GM18511 (cell line): Measurements from ENCODE around the gene IL17RE.
"Not testable (repeated sequence)": the region's sequence is repeated elsewhere in the genome, so short reads cannot be mapped to it uniquely, and the experiment has no call there.

Experiments used
- ATAC-seq: cut with Tn5 transposase; IDR thresholded peaks from one replicate; pipeline ENCODE4 v1.9.1; 2021; ENCODE audit warnings: mild to moderate bottlenecking, moderate library complexity; ENCODE audit not compliant: unreplicated experiment

Gene IL17RE

DNA sequence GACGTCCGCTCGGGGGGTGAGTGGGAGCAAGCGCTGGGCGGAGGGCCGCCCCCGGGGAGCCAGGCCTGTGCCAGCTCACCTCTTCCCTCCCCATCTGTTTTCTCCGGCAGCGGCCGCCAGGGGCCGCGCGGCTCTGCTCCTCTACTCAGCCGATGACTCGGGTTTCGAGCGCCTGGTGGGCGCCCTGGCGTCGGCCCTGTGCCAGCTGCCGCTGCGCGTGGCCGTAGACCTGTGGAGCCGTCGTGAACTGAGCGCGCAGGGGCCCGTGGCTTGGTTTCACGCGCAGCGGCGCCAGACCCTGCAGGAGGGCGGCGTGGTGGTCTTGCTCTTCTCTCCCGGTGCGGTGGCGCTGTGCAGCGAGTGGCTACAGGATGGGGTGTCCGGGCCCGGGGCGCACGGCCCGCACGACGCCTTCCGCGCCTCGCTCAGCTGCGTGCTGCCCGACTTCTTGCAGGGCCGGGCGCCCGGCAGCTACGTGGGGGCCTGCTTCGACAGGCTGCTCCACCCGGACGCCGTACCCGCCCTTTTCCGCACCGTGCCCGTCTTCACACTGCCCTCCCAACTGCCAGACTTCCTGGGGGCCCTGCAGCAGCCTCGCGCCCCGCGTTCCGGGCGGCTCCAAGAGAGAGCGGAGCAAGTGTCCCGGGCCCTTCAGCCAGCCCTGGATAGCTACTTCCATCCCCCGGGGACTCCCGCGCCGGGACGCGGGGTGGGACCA is 30.4 kb downstream of the IL17RE start:
- peak; percentile 66 for ATAC-seq

DNA sequence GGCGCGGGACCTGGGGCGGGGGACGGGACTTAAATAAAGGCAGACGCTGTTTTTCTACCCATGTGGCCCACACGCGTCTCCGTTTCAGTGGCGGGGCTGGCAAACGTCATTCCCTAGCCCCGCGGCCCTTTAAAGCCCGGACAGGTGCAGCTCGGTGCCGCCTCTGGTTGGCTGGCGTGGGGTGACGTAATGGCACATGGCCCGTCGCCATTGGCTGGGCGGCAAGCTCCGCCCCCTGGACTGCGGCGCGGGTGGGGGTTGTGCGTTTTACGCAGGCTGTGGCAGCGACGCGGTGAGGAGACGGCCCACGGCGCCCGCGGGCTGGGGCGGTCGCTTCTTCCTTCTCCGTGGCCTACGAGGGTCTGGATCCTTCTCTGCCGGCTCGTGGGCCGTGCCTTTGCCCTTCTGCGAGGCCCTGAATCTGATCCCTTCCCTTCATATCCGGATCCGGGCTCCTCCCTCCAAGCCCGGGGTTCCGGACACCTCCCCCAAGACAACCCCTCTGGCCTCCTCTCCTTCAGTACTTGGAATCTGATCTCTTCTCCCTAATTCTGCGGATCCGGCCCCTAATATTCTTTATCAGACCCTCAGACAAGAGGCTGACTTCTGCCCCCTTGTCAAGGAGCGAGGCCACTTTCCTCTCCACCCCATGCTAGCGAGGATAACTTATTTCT is 31.1 kb downstream of the IL17RE start, which contains the start of gene CRELD1:
CRELD1 (plus strand) TSS at position 274 of the 674 bp plus-strand sequence. CDS start 605 bp downstream, outside the sequence.
- ATAC-seq, result peak; percentile 91

DNA sequence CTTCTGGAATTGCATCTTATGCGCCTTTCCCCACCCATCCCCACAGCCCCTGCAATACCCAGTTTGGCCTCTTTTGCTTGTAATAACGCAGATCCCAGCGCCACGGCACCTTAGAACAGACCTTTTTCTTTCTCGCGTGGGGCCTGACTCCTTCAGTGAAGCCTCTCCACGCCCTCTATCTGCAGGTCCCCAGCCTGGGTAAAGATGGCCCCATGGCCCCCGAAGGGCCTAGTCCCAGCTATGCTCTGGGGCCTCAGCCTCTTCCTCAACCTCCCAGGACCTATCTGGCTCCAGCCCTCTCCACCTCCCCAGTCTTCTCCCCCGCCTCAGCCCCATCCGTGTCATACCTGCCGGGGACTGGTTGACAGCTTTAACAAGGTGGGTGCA is 31.6 kb downstream of the IL17RE start:
- ATAC-seq, result no peak

DNA sequence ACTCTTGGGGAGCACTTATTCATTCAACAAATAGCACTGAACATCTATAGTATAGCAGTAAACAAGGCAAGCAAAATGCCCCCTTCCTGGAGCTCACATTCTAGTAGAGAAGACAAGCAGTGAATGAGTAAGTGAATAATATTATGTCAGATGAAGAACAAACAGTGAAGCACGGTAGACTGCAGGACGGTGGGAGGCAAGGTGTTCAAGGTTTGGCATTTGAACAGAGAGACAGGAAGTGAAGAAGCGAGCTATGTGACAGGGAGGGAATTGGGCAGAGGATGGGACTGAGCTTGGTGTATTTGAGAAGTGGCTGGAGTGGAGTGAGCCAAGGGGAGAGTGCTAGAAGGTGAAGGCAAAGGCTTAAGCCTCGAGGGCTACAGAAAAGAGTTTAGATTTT is 32.3 kb downstream of the IL17RE start:
- ATAC-seq, result no peak

DNA sequence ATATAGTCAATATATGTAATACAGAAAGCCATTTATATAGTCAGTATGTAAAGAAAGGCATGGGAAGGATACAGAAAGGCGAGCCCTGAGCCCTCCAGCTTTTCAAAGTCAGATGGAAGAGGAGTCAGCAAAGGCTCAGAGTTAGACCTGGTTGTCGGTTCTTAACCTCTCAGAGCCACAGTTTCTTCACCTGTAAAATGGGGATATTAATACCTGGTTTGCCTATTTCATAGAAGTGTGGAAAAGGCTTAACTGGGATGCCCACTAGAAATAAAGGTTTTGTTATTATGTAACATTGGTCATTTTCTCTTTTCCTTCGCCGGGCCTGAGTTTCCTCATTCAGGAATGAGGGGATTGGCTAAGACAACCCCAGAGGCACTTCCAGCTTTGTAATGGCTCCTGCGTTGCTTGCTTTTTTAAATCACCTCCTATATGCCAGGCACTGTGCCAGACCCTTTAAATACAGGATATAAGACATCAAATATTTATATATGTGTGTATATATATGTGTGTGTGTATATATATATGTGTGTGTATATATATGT is 33.4 kb downstream of the IL17RE start:
- ATAC-seq, result no peak

DNA sequence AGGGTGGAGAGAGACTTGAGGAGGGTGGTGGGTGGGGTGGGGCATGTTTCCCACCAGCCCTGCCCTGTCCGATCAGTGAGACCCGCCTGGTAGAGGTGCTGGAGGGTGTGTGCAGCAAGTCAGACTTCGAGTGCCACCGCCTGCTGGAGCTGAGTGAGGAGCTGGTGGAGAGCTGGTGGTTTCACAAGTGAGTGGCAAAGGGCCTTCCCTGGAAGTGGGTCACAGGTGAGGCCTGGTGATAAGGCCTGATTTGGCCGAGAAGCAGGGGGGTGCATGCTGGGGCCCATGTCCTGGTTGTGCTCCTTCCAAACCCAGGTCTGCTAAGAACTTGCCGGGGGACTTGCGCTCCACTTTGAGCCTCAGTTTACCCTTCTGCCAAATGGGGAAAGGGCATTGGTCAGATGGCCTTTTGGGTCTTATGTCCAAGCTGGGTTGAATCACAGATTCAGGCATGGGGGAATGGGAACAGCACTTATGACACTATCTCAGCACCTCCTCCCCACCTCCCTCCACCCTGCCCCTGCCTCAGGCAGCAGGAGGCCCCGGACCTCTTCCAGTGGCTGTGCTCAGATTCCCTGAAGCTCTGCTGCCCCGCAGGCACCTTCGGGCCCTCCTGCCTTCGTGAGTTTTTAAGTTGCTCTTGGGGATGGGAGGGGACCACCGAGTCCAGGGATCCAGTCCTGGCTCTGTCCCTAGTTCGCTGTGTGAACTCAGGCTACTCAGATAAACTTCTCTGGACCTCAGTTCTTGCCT is 35.0 kb downstream of the IL17RE start:
- no peak for ATAC-seq

DNA sequence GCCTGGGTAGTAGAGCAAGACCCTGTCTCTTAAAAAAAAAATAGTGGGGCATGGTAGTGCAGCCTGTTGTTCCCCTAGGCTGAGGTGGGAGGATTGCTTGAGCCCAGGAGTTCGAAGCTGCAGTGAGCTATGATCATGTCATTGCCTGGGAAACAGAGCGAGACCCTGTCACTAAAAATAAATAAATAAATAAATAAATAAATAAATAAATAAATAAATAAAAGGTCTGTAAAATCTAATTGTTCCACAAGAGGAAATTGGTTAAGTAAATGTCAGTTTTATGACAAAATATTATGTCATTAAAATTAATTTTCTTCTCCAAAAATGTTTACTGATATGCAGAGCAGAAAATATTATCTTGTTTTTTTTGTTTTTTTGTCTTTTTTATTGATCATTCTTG is 36.3 kb downstream of the IL17RE start:
- ATAC-seq, result no peak

DNA sequence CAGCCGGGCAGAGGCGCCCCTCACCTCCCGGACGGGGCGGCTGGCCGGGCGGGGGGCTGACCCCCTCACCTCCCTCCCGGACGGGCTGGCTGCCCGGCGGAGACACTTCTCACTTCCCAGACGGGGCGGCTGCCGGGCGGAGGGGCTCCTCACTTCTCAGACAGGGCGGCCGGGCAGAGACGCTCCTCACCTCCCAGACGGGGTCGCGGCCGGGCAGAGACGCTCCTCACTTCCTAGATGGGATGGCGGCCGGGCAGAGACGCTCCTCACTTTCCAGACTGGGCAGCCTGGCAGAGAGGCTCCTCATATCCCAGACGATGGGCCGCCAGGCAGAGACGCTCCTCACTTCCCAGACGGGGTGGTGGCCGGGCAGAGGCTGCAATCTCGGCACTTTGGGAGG is 37.3 kb downstream of the IL17RE start:
- ATAC-seq, result not testable (repeated sequence)

DNA sequence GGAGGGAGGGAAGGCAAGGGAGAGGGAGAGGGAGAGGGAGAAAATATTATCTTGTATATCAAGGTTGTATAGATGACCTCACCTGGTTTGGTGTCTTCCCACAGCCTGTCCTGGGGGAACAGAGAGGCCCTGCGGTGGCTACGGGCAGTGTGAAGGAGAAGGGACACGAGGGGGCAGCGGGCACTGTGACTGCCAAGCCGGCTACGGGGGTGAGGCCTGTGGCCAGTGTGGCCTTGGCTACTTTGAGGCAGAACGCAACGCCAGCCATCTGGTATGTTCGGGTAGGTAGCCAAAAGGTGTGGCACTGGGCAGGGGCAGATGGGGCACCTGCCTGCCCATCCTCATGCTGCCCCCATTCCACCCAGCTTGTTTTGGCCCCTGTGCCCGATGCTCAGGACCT is 38.1 kb downstream of the IL17RE start:
- no peak for ATAC-seq

DNA sequence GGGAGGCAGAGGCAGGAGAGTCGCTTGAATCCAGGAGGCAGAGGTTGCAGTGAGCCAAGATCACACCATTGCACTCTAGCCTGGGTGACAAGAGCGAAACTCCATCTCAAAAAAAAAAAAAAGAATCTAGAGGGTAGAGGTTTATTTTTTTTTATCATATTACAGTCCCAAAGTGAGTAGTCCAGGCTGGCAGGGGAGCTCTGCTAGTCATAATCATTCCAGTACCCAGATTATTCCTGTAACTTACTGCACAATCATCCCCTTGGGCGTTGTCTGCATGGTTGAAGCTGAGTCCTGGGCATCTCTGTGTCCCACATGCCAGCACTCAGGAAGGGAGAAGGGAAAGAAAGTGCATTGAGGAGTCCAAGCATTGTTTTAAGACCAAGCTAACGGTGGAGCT is 39.5 kb downstream of the IL17RE start:
- ATAC-seq, result no peak

DNA sequence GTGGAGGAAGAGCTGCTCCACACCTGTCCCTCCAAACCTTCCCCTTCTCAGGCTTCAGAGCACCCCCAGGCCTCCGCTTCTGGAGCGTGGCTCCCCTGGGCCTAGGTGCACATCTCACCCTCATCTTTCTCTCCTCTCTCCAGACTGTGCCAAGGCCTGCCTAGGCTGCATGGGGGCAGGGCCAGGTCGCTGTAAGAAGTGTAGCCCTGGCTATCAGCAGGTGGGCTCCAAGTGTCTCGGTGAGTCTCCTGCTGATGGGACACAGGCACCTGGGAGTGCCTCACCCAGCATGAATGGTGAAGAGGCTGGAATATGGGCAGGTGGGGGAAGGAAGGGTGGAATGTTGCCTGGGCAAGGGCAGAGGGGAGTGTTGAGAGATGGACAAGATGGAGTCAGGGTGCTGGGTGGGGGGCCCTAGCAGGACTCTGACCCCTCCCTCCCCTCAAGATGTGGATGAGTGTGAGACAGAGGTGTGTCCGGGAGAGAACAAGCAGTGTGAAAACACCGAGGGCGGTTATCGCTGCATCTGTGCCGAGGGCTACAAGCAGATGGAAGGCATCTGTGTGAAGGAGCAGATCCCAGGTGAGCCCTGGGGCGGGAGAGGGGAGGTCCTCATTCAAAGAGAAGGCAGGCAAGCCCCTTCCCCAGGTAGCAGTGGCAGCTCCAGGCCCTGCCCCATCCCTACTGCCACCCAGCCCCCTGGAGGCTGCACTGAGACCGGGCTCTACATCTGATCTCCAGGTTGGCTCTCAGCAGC is 40.5 kb downstream of the IL17RE start:
- no peak for ATAC-seq

DNA sequence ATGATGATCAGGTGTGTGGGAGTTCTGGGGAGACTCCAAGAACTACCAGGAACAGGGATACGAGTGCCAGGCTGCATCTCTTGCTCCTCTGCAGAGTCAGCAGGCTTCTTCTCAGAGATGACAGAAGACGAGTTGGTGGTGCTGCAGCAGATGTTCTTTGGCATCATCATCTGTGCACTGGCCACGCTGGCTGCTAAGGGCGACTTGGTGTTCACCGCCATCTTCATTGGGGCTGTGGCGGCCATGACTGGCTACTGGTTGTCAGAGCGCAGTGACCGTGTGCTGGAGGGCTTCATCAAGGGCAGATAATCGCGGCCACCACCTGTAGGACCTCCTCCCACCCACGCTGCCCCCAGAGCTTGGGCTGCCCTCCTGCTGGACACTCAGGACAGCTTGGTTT is 41.6 kb downstream of the IL17RE start:
- no peak for ATAC-seq

DNA sequence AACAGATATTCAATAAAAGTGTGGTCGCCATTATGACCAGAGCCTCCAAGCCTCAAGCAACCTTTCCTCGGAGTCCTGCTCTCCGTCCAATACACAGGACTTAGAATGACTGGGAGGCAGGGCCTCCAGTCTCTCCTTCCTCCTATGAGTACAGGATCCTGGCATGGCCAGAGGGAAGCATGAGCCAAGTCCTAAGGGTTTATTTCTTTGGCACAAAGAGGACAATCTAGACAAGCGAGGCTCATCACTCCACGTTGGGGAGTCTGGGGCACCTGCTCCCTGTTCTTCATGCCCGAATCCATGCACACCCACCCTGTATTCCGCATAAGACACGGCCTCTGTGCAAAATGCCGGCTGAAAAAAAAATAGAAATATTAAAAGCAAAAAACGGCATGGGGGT is 42.7 kb downstream of the IL17RE start:
- no peak for ATAC-seq

DNA sequence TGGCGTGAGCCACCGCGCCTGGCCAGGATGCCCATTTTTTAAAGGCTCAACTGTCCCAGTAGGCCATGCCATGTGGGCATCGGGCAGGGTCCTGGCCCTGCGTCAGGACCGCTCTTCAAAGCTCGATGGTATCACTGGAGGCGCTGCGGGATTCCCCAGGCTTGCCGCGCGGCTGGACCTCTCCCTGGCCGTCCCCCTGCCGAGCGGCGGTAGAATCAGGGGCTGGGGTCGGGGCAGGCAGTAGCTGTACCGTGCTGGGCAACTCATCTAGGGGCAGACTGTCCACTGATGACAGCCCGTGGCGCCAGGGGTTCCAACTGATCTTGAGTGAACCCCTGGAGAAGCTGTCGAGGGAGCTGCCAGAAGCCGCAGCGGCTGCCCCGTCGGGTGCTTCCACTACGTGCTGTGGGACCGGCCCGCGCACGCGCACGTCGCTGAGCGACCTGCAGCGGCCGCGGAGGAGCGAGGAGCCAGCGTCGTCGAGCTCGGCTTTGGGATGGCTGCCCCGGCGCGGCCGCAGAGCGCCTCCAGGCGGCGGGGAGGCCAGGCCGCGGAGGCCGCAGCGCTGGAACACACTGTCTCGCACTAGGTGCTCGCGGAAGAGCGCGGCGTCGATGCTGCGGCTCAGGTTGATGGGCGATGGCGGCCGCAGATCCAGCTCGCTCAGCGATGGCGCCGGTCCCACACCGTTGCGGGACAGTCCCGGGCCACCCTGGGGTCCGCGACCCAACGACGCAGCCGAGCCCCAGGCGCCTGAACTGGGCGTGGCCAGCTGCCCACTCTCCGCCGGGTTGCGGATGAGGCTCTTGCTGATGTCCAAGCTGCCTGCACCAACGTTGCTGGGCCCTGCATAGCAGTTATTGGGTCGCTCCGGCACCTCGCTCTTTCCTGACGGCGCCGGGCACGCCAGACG is 43.7 kb downstream of the IL17RE start:
- no peak for ATAC-seq

DNA sequence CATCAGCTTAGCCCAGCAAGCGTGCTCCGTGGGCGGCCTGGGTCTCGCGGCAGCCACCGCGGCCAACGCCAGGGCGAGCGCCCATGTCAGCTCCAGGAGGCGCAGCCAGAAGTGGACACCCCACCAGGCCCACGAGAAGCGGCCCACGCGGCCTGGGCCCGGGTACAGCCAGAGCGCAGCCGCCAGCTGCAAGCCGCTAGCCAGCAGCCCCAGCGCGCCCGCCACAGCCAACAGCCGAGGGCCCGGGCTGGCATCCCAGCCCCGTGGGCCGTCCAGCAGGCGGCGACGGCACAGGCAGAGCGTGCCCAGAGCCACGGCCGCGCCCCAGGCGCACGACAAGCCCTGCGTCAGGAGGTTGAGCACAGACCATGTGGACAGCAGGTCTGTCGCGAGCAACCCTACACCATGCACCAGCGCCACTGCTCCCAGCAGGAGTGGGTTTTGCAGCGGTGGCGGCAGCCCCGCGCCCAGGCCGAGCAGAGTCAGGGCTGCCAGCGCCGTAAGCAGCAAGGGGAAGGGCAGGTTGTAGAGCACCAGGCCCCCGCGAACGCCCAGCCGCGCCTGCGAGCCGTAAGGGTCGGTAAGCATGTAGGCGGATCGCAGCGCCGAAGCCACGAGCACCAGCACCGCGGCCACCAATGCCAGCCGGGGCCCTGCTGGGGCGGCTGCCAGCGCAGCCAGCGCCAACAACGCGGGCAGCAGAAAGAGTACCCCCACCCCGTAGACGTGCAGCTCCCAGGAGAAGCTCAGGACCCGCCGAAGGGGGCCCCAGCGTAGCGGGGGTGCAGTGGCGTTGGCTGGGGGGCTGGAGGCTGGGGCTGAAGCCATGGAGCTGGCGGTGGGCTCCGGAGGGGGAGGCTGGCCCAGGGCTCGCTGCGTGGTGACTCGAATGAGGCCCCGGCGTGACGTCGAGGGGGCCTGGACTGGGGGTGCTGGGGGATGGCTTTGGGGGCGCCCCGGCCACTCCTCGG is 44.7 kb downstream of the IL17RE start:
- no peak for ATAC-seq

DNA sequence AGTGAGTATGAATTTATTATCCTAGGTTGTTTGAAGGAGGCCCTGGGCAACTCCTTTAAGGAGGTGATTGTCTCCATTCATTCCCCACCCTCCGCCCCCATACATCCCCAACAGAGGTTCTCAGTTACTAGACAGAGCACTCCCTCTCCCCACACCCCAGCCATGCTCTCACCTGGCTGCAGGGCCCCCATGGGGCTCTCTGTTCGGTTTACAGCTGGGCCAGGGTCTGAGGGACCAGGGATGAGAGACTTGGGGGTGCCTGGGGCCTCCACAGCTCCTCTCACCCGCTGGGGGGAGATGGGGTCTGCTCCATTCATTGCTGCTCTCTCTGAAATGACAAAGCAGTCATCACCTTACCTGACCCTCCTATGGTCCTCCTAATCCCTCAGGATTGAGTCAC is 45.9 kb downstream of the IL17RE start:
- ATAC-seq, result no peak

DNA sequence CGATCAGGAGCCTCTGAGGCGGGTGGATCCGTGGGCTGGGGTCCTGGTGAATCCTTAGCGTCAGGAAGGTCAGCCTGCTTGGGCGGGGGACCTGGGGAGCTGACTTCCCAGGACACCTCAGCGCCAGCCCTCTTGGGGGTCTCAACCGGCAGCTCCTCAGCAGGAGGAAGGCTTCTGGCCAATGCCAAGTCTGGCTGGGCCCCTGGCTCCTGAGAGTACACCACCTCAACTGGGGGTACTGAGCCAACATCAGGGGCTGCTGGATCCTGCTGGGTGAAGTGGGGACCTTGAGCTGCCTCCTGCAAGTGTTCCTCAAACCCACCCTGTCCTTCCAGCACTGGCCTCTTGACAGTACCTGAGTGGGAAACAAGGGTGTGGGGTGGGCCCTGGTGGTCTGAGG is 46.5 kb downstream of the IL17RE start:
- no peak for ATAC-seq

DNA sequence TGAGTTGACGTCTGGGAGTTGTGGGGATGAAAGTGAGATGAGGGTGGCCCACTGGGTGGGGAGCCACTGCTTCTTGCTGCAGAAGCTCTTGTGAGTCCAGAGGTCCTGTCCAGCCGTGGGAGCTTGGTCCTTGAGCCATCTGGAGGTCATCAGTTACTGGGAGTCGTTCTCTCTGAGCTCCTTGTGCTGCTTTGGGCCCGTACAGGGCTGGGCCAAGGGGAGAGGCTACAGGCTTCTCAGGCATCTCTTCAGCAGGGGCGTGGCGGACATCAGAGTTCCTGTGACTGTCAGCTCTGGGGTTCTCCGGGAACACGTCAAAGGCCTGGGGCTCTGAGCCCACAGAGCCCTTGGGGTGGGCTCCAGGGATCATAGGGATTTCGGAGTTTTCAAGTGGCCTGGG is 47.0 kb downstream of the IL17RE start:
- no peak for ATAC-seq

DNA sequence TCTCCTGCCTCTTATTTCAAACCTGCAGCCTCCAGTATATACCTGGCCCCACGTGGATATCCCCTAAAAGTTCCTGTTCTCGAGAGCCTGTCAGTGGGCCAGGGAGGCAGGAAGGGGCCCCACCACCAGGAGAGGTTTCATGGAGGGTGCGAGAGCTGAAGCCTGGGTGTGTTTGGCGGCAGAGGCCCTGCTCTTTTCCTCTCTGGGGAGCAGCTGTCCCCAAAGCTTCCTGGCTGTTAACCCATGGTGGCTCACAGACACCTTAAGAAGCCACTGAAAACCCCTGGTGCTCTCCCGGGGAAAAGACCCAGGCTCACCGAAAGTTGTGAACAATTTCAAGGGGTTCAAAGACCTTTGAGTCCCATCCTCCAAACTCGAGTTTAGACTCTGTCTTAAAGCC is 48.5 kb downstream of the IL17RE start:
- peak; percentile 55 for ATAC-seq
